Mesodermal cell (in vitro differentiated cells): Measurements from ENCODE around the gene FCGR3B.
A peak's percentile ranks its signal among the peaks of the same experiment; 100 is the strongest.
"Not testable (repeated sequence)": the region's sequence is repeated elsewhere in the genome, so short reads cannot be mapped to it uniquely, and the experiment has no call there.

ENCODE experiments used
- H3K27ac ChIP-seq: 2 replicates; pipeline ENCODE4 v1.7.0; 2013; ENCODE audit warnings: mild to moderate bottlenecking, low read depth, low read length, moderate library complexity; ENCODE audit not compliant: severe bottlenecking
- H3K36me3 ChIP-seq: 2 replicates; pipeline ENCODE4 v1.7.1; 2013; ENCODE audit warnings: mild to moderate bottlenecking, low read length, moderate library complexity; ENCODE audit not compliant: control insufficient read depth, insufficient read depth
- H3K4me1 ChIP-seq: one replicate; pipeline ENCODE4 v1.7.1; 2013; ENCODE audit warnings: mild to moderate bottlenecking, low read length; ENCODE audit not compliant: insufficient read depth, control insufficient read depth, poor library complexity, severe bottlenecking
- H3K4me3 ChIP-seq: 2 replicates; pipeline ENCODE4 v1.7.0; 2013; ENCODE audit warnings: low read length, control low read depth, mild to moderate bottlenecking; ENCODE audit not compliant: insufficient read depth, poor library complexity, severe bottlenecking; ENCODE audit errors: extremely low read depth
- H3K9me3 ChIP-seq: 2 replicates; pipeline ENCODE4 v1.7.1; 2013; ENCODE audit warnings: mild to moderate bottlenecking, low read length, moderate library complexity; ENCODE audit not compliant: control insufficient read depth
- WGBS, 2 experiments: methylation state at CpG; one replicate each; pipeline ENCODE4 v1.1.5; 2013; ENCODE audit warnings: missing lambda C conversion rate in 2 of 2; ENCODE audit not compliant: insufficient coverage in 2 of 2; 5-methylcytosine and 5-hydroxymethylcytosine counted together

Gene FCGR3B

GRCh38 chr1:161620399-161620798 is 10.6 kb downstream of the FCGR3B start:
- not testable (repeated sequence) for H3K4me3 ChIP-seq, H3K36me3 ChIP-seq, H3K27ac ChIP-seq, H3K4me1 ChIP-seq, H3K9me3 ChIP-seq
- WGBS, 2 experiments: no CpG with 5 or more reads among the region's 7 CpGs

- not testable (repeated sequence) for H3K4me3 ChIP-seq, H3K36me3 ChIP-seq, H3K27ac ChIP-seq, H3K9me3 ChIP-seq, H3K4me1 ChIP-seq
- no CpG with 5 or more reads among the region's 4 CpGs for WGBS, 2 experiments
These were observed 12.5 kb downstream of the FCGR3B start for GRCh38 chr1:161618517-161618916.

GRCh38 chr1:161616417-161616816 is 14.6 kb downstream of the FCGR3B start:
- H3K27ac ChIP-seq, H3K4me3 ChIP-seq, H3K36me3 ChIP-seq, H3K9me3 ChIP-seq, H3K4me1 ChIP-seq: not testable (repeated sequence)
- 96 to 98% methylated on average over 12 to 16 of the region's 30 CpGs for WGBS, 2 experiments

GRCh38 chr1:161613142-161613514 is 17.8 kb downstream of the FCGR3B start:
- H3K4me1 ChIP-seq, H3K9me3 ChIP-seq, H3K36me3 ChIP-seq: not testable (repeated sequence)
- peak overlapping the region; percentile 88 for H3K27ac ChIP-seq
- no CpG with 5 or more reads among the region's 6 CpGs for WGBS, 2 experiments
- peak overlapping the region; percentile 45 for H3K4me3 ChIP-seq

- H3K9me3 ChIP-seq: not testable (repeated sequence)
These were observed 18.4 kb downstream of the FCGR3B start for GRCh38 chr1:161612322-161613141.

GRCh38 chr1:161611866-161612321 is 19.1 kb downstream of the FCGR3B start:
- whole genome bisulfite sequencing, 2 experiments: 0 to 1% methylated on average over 2 to 11 of the region's 19 CpGs
- Histone ChIP-seq H3K4me3 (peak overlapping the region; percentile 45), H3K27ac (peak overlapping the region; percentile 88)
- H3K36me3 ChIP-seq, H3K9me3 ChIP-seq, H3K4me1 ChIP-seq: not testable (repeated sequence)

More at GRCh38 chr1:161612322-161613141, 18.4 kb downstream of the FCGR3B start:
- H3K4me1 ChIP-seq, H3K36me3 ChIP-seq: not testable (repeated sequence)
- Histone ChIP-seq H3K4me3 (peak overlapping the region; percentile 45), H3K27ac (peak overlapping the region; percentile 88)
- WGBS, 2 experiments: 0 to 1% methylated on average over 15 to 27 of the region's 51 CpGs

- not testable (repeated sequence) for H3K4me3 ChIP-seq, H3K4me1 ChIP-seq, H3K27ac ChIP-seq, H3K36me3 ChIP-seq, H3K9me3 ChIP-seq
- no CpG with 5 or more reads among the region's 4 CpGs for WGBS, 2 experiments
These were observed 20.8 kb downstream of the FCGR3B start for GRCh38 chr1:161610198-161610597.

- not testable (repeated sequence) for H3K27ac ChIP-seq, H3K4me1 ChIP-seq, H3K9me3 ChIP-seq, H3K36me3 ChIP-seq, H3K4me3 ChIP-seq
- WGBS, 2 experiments: 95% methylated on average over 20 to 25 of the region's 58 CpGs
These were observed 24.2 kb downstream of the FCGR3B start for GRCh38 chr1:161606541-161607336.

- WGBS, 2 experiments: 65 to 88% methylated on average over 10 to 40 of the region's 78 CpGs
- not testable (repeated sequence) for H3K9me3 ChIP-seq, H3K27ac ChIP-seq, H3K4me1 ChIP-seq, H3K36me3 ChIP-seq, H3K4me3 ChIP-seq
These were observed 25.0 kb downstream of the FCGR3B start for GRCh38 chr1:161605762-161606540.

- H3K9me3 ChIP-seq, H3K36me3 ChIP-seq, H3K27ac ChIP-seq, H3K4me3 ChIP-seq, H3K4me1 ChIP-seq: not testable (repeated sequence)
- WGBS, 2 experiments: 93 to 94% methylated on average over 8 to 11 of the region's 12 CpGs
These were observed 26.0 kb downstream of the FCGR3B start for GRCh38 chr1:161605024-161605423.
